GM12872 (cell line): ENCODE data around the gene RNF14.

Experiments
- TF ChIP-seq, protein P1 (sequence below): IDR thresholded peaks from 3 replicates; pipeline ENCODE4 v1.5.1; 2011; ENCODE audit warnings: low read depth, mild to moderate bottlenecking, low read length, moderate library complexity; ENCODE audit not compliant: insufficient read depth

The RNF14 gene

DNA sequence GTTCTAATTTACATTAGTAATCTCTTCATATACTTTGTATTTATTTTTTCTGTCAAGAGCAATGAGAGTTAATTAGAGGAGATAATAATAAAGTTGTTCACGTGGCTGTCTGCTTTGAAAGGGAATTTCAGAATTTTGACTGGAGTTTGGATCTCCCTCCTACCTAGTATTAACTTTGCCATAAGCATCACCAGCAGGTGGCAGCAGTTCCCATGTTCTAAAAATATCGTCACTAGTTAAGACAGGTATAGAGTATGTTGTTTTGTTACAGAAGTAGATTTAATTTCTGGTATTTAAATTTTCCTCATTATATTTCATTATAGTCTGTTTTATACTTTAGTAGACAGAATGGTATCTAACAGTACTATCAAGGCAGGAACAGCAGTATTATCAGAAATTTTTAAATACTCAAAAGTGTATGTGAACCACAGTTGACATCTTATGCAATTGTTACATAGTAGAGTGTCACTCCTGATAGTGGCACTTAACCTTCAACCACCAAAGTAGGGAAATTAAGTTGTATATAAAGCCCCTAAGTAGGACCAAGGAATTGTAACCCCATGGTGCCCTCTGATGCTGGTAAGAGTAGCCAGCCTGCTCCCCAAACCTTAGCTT is 23.6 kb downstream of the RNF14 start:
- TF ChIP-seq, protein P1, sequence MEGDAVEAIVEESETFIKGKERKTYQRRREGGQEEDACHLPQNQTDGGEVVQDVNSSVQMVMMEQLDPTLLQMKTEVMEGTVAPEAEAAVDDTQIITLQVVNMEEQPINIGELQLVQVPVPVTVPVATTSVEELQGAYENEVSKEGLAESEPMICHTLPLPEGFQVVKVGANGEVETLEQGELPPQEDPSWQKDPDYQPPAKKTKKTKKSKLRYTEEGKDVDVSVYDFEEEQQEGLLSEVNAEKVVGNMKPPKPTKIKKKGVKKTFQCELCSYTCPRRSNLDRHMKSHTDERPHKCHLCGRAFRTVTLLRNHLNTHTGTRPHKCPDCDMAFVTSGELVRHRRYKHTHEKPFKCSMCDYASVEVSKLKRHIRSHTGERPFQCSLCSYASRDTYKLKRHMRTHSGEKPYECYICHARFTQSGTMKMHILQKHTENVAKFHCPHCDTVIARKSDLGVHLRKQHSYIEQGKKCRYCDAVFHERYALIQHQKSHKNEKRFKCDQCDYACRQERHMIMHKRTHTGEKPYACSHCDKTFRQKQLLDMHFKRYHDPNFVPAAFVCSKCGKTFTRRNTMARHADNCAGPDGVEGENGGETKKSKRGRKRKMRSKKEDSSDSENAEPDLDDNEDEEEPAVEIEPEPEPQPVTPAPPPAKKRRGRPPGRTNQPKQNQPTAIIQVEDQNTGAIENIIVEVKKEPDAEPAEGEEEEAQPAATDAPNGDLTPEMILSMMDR = peak; percentile 56

- TF ChIP-seq, protein P1 = no peak
Observed at GRCh38 chr5:141994511-141995136, 25.7 kb downstream of the RNF14 start.

- TF ChIP-seq, protein P1 = no peak
Observed at GRCh38 chr5:141995656-141996055, 26.8 kb downstream of the RNF14 start.

DNA sequence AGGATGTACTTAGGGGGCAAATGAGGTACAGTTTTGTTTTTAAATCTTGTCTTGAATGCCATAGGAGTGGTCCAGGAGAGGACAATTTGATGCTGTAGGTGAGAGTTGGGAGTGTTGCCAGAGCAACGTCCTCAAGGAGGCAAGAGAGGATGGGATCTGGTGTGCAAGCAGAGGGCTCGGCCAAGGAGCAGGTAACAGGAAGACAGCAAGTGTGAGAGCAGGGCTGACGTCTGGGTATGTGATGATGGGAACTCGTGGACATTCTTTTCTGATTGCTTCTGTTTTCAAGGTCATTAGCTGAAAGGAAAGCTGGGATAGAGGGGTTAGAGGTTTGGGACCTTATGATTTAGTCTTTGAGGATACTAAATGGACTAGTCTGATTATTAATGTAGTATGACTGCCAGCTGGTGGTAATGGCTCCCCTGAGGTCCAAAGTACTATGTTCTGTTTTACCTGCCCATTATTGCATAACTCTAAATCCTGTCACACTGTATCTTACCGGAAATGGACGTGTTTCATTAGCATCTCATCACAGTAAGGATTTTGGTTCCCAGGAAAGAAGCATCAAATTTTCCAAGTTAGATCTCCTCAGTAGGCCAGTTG is 28.6 kb downstream of the RNF14 start:
- TF ChIP-seq, protein P1 = no peak

GRCh38 chr5:142000173-142000572 is 31.3 kb downstream of the RNF14 start:
- TF ChIP-seq, protein P1 = no peak

GRCh38 chr5:142000704-142001484 is 32.0 kb downstream of the RNF14 start:
- TF ChIP-seq, protein P1 = peak; percentile 44

DNA sequence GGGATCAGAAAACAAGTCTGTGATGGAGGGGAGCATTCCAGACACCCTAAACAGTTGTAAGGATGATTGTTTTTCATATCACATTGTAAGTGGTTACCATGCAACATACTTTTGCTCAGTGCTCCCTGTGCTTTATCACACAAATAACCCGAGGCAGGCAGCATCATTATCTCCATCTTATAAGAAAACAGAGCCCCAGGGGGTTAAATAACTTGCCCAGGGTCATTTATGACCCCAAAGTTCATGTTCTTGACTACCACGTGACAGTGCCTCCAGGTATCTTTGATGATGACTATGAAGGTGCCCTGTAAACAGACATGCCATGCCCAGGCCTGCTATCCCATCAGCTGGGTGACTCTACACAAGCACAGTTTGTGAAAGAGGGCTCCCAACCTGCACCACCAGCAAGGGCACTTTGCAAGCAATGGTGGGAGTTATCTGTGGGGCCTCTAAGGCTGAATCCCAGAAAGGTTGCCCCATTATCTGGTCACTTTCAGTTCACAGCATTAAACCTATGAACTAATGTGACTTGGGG is 34.4 kb downstream of the RNF14 start:
- TF ChIP-seq, protein P1 = no peak
